ENCODE data around the gene PCDHGA10.

DNA sequence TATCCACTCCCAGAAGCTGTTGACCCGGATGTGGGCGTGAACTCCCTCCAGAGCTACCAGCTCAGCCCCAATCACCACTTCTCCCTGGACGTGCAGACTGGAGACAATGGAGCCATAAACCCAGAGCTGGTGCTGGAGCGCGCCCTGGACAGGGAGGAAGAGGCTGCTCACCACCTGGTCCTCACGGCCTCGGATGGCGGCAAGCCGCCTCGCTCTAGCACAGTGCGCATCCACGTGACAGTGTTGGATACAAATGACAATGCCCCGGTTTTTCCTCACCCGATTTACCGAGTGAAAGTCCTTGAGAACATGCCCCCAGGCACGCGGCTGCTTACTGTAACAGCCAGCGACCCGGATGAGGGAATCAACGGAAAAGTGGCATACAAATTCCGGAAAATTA lies 19.5 kb upstream of the PCDHGA10 start:
- no peak for TF ChIP-seq TAF1 (IDR thresholded peaks at IDR 0.05; ENCODE audit: borderline replicate concordance, insufficient read depth, low read length)
- no peak for TF ChIP-seq POLR2AphosphoS5 (IDR thresholded peaks at IDR 0.05; ENCODE audit: low read depth, low read length)
- no peak for TF ChIP-seq REST (IDR thresholded peaks at IDR 0.05; ENCODE audit: insufficient read depth in 1 of 2, low read depth in 2 of 2, low read length in 2 of 2)
- TF ChIP-seq SIN3A (IDR thresholded peaks at IDR 0.05; ENCODE audit: borderline replicate concordance, insufficient read depth, low read length), result no peak
- no peak for TF ChIP-seq FOXP2 (optimal IDR thresholded peaks at IDR 0.05; ENCODE audit: borderline replicate concordance, extremely low read depth, extremely low read length, insufficient read depth)

All from PFSK-1 (cell line).